HUES6 (cell line): ENCODE data around the gene GTF2F1.
"Not testable (repeated sequence)": the region's sequence is repeated elsewhere in the genome, so short reads cannot be mapped to it uniquely, and the experiment has no call there.

Source experiments
- H3K27ac ChIP-seq: 2 replicates; pipeline ENCODE4 v1.7.0; 2013; ENCODE audit warnings: low read depth, mild to moderate bottlenecking, low read length, inconsistent platforms
- H3K27me3 ChIP-seq: 2 replicates; pipeline ENCODE4 v1.6.1; 2013; ENCODE audit warnings: low read length; ENCODE audit not compliant: control insufficient read depth, insufficient read depth
- H3K36me3 ChIP-seq: 2 replicates; pipeline ENCODE4 v1.6.1; 2013; ENCODE audit warnings: low read length; ENCODE audit not compliant: control insufficient read depth, insufficient read depth
- H3K4me1 ChIP-seq: 2 replicates; pipeline ENCODE4 v1.6.1; 2013; ENCODE audit warnings: low read length; ENCODE audit not compliant: control insufficient read depth, insufficient read depth
- H3K4me3 ChIP-seq: 2 replicates; pipeline ENCODE4 v1.5.1; 2013; ENCODE audit warnings: low read depth, low read length
- H3K9ac ChIP-seq: one replicate; pipeline ENCODE4 v1.6.1; 2013; ENCODE audit warnings: mild to moderate bottlenecking, low read length
- H3K9me3 ChIP-seq: 2 replicates; pipeline ENCODE4 v1.6.1; 2013; ENCODE audit warnings: low read depth, low read length; ENCODE audit not compliant: control insufficient read depth, insufficient read depth

GTF2F1 gene, protein sequence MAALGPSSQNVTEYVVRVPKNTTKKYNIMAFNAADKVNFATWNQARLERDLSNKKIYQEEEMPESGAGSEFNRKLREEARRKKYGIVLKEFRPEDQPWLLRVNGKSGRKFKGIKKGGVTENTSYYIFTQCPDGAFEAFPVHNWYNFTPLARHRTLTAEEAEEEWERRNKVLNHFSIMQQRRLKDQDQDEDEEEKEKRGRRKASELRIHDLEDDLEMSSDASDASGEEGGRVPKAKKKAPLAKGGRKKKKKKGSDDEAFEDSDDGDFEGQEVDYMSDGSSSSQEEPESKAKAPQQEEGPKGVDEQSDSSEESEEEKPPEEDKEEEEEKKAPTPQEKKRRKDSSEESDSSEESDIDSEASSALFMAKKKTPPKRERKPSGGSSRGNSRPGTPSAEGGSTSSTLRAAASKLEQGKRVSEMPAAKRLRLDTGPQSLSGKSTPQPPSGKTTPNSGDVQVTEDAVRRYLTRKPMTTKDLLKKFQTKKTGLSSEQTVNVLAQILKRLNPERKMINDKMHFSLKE

DNA sequence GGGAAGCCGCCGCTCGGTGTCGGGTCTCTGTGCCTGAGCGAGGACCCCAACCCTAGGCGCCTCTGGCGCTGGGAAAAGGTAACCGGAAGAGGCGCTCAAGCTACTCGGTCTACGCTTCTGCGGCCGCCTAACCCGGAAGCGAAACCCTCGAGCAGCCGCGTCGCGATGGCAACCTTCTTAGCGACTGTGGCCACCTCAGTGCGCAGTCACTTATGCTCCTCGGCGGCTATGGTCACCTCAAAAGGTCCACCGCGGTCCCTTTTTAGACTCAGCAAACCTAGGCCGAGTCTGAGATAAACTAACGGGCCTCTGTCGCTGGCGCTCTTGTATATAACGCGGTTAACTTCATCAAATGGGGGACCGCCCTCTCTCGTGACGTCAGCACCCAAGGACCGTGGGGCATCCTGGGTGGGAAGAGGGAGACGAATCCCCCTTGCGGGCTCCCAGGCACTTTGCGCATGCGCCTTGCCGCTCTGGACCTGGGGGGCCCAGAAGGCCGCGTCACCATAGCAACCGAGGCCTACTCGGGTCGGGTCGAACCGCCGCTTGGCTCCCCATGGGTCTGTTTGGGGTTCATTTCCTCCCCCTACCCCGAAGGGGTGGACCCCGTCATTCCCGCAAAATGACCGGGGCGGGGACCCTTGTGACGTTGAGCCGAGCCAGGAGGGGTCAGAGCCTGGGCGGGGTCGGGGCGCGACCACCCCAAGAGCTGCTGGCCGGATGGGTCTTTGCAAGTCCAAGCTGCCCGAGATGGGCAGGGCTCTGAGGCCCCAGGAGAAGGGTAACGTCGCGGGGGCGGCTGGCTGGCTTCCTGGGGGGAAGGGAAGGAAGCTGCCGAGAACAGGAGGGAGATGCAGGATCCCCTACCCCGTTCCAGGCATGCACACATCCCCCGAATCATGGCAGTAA lies at the start of gene GTF2F1:
GTF2F1 (minus strand) TSS at position 91 of the 909 bp plus-strand sequence. CDS start 169 bp downstream, outside the sequence.
- H3K9ac ChIP-seq: peak within 1 kb of the TSS; percentile 84
- H3K36me3 ChIP-seq: peaks cover 28% of the 10 kb centered on the region
- H3K27ac ChIP-seq: peak within 1 kb of the TSS; percentile 81
- H3K4me1 ChIP-seq: peaks cover 10% of the 10 kb centered on the region; the same call in 1 of the 2 replicates
- peak within 1 kb of the TSS; percentile 91 for H3K4me3 ChIP-seq
- no peaks in the 10 kb centered on the region for H3K27me3 ChIP-seq
- H3K9me3 ChIP-seq: no peaks in the 10 kb centered on the region

GRCh38 chr19:6442087-6442688 lies 49.2 kb upstream of the GTF2F1 start:
- Histone ChIP-seq H3K27ac (no peak overlapping the region), H3K27me3 (no peaks in the 10 kb centered on the region), H3K4me1 (no peaks in the 10 kb centered on the region), H3K36me3 (no peaks in the 10 kb centered on the region; the same call in 1 of the 2 replicates), H3K9me3 (no peaks in the 10 kb centered on the region), H3K4me3 (no peak overlapping the region), H3K9ac (no peak overlapping the region)

- Histone ChIP-seq H3K27me3 (no peaks in the 10 kb centered on the region), H3K4me1 (no peaks in the 10 kb centered on the region), H3K9me3 (no peaks in the 10 kb centered on the region), H3K36me3 (no peaks in the 10 kb centered on the region; the same call in 1 of the 2 replicates), H3K4me3 (no peak overlapping the region), H3K9ac (no peak overlapping the region), H3K27ac (no peak overlapping the region)
Observed at GRCh38 chr19:6440905-6441304, 47.9 kb upstream of the GTF2F1 start.

DNA sequence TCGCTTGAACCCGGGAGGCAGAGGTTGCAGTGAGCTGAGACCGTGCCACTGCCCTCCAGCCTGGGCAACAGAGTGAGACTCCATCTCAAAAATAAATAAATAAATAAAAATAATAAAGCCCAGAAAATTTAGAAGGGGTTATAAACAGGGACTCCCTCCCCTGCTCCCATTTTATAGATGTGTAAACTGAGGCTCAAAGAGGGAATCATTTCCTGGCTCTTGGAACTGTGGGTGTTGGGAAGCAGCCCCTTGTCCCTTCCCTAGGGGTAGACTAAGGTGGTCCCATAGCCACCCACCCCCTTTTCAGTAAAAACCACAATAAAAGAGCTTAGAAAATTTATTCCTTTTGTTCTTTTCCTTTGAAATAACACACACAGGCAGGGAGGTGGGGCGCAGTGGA lies 46.8 kb upstream of the GTF2F1 start:
- Histone ChIP-seq H3K27me3 (no peaks in the 10 kb centered on the region), H3K4me3 (no peak overlapping the region), H3K27ac (no peak overlapping the region), H3K9me3 (no peaks in the 10 kb centered on the region), H3K36me3 (no peaks in the 10 kb centered on the region; the same call in 1 of the 2 replicates), H3K4me1 (no peaks in the 10 kb centered on the region), H3K9ac (no peak overlapping the region)

- no peak within 1 kb of the TSS for H3K9ac ChIP-seq
- H3K9me3 ChIP-seq: no peaks in the 10 kb centered on the region
- H3K36me3 ChIP-seq: no peaks in the 10 kb centered on the region
- no peak within 1 kb of the TSS for H3K4me3 ChIP-seq
- peaks cover 11% of the 10 kb centered on the region for H3K27me3 ChIP-seq
- no peaks in the 10 kb centered on the region for H3K4me1 ChIP-seq
- no peak within 1 kb of the TSS for H3K27ac ChIP-seq
Observed at GRCh38 chr19:6433663-6434062, 40.7 kb upstream of the GTF2F1 start, which contains the start of gene SLC25A41. SLC25A41 (minus strand) TSS chr19:6433763; CDS start chr19:6433693, 70 bp downstream.

GRCh38 chr19:6433165-6433564 lies 40.2 kb upstream of the GTF2F1 start:
- Histone ChIP-seq H3K36me3 (no peaks in the 10 kb centered on the region), H3K27ac (no peak overlapping the region), H3K9ac (no peak overlapping the region), H3K27me3 (peaks cover 11% of the 10 kb centered on the region), H3K4me1 (no peaks in the 10 kb centered on the region), H3K9me3 (no peaks in the 10 kb centered on the region), H3K4me3 (no peak overlapping the region)

GRCh38 chr19:6431891-6432290 lies 38.9 kb upstream of the GTF2F1 start:
- Histone ChIP-seq H3K27ac (no peak overlapping the region), H3K9me3 (no peaks in the 10 kb centered on the region), H3K27me3 (peaks cover 11% of the 10 kb centered on the region), H3K4me1 (no peaks in the 10 kb centered on the region), H3K4me3 (no peak overlapping the region), H3K9ac (no peak overlapping the region), H3K36me3 (no peaks in the 10 kb centered on the region)

DNA sequence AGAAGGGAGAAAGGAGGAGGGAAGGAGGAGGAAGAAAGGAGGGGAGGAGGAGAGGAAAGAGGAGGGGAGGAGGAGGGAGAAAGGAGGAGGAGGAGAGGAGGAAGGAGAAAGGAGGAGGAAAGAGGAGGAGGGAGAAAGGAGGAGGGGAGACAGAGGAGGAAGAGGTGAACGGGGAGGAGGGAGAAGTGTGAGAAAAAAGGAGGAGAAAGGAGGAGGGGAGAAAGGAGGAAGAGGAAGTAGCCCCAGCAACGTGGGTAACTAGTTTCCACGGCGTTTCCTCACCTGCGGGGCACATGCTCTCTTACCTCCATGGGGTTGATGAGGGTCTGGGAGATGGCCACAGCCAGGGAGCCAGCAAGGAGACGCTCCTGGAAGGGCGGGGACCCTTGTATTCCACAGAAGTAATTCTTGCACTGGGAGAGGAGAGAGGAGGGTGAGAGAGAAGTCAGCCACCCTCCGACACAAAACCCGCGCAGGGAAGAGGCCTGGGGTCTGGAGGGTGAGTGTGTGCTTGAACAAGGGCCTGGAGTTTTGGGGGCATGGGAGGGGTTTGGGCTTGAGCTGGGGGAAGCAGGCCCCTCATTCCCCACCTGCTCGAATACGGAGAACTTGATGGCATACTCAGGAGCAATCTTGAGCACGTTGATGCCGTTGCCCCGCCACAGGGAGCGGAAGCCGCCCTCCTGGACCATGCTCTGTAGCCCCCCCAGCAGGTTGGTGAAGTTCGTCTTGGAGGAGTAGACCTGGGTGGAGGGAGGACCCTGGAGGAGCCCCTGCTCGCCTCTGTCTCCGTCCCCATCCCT lies 36.7 kb upstream of the GTF2F1 start:
- Histone ChIP-seq H3K4me1 (no peaks in the 10 kb centered on the region), H3K9ac (no peak overlapping the region), H3K4me3 (no peak overlapping the region), H3K9me3 (peaks cover 4% of the 10 kb centered on the region; the same call in 1 of the 2 replicates), H3K27me3 (peaks cover 11% of the 10 kb centered on the region), H3K27ac (no peak overlapping the region), H3K36me3 (no peaks in the 10 kb centered on the region)

- H3K9me3 ChIP-seq, H3K27ac ChIP-seq, H3K4me3 ChIP-seq, H3K4me1 ChIP-seq, H3K36me3 ChIP-seq, H3K9ac ChIP-seq: not testable (repeated sequence)
- peaks cover 11% of the 10 kb centered on the region for H3K27me3 ChIP-seq
Observed at GRCh38 chr19:6428692-6429418, 35.9 kb upstream of the GTF2F1 start.
